Measurements from ENCODE around the gene SNED1.
"Not testable (repeated sequence)": the region's sequence is repeated elsewhere in the genome, so short reads cannot be mapped to it uniquely, and the experiment has no call there.

The SNED1 gene

GRCh38 chr2:241088376-241088775 lies 90.0 kb downstream of the SNED1 start:
- DNase-seq, result no peak

GRCh38 chr2:241088791-241089732 lies 90.6 kb downstream of the SNED1 start:
- DNase-seq, result no peak

GRCh38 chr2:241091201-241091600 lies 92.8 kb downstream of the SNED1 start:
- no peak for DNase-seq

GRCh38 chr2:241091734-241092445 lies 93.5 kb downstream of the SNED1 start:
- no peak for DNase-seq

GRCh38 chr2:241092677-241093076 lies 94.3 kb downstream of the SNED1 start:
- no peak for DNase-seq

GRCh38 chr2:241093133-241093781 lies 94.8 kb downstream of the SNED1 start:
- DNase-seq, result not testable (repeated sequence)

GRCh38 chr2:241094172-241094571 lies 95.8 kb downstream of the SNED1 start:
- DNase-seq, result no peak

GRCh38 chr2:241094924-241095420 lies 96.6 kb downstream of the SNED1 start:
- no peak for DNase-seq

GRCh38 chr2:241095594-241096290 lies 97.3 kb downstream of the SNED1 start:
- DNase-seq, result no peak

GRCh38 chr2:241096979-241097378 lies 98.6 kb downstream of the SNED1 start:
- DNase-seq, result no peak

GRCh38 chr2:241099246-241099645 lies 100.8 kb downstream of the SNED1 start:
- no peak for DNase-seq

GRCh38 chr2:241102239-241102803 lies 103.9 kb downstream of the SNED1 start, which contains the start of gene MTERF4:
Gene MTERF4, minus strand, starts transcription at chr2:241102287. Its CDS starts 14 bp downstream, at chr2:241102273.
- peak; percentile 89 for DNase-seq

GRCh38 chr2:241103176-241103595 lies 104.8 kb downstream of the SNED1 start:
- no peak for DNase-seq

- DNase-seq, result not testable (repeated sequence)
Observed at GRCh38 chr2:241104611-241105010, 106.2 kb downstream of the SNED1 start.

- DNase-seq, result no peak
Observed at GRCh38 chr2:241105641-241106040, 107.2 kb downstream of the SNED1 start.

- no peak for DNase-seq
Observed at GRCh38 chr2:241107031-241107783, 108.8 kb downstream of the SNED1 start.

- no peak for DNase-seq
Observed at GRCh38 chr2:241108271-241109209, 110.1 kb downstream of the SNED1 start.

- no peak for DNase-seq
Observed at GRCh38 chr2:241109210-241110088, 111.0 kb downstream of the SNED1 start.

GRCh38 chr2:241110089-241110606 lies 111.7 kb downstream of the SNED1 start:
- no peak for DNase-seq

All from suppressor macrophage treated with lipopolysaccharide for 4 hours (primary cell).